IMR-90 (cell line): Measurements from ENCODE around the gene MAD2L2.

ENCODE experiments used
- BHLHE40 ChIP-seq: fragments of 150-350 bp; IDR thresholded peaks from 2 replicates; pipeline ENCODE4 v1.6.1; 2016; ENCODE audit warnings: mild to moderate bottlenecking, low read depth, low read length
- CEBPB ChIP-seq: IDR thresholded peaks from 2 replicates; pipeline ENCODE4 v1.6.1; 2012; ENCODE audit warnings: low read depth, low read length, improper control_type of control experiment
- CHD1 ChIP-seq: IDR thresholded peaks from 2 replicates; pipeline ENCODE4 v1.6.1; 2012; ENCODE audit warnings: low read depth, low read length, improper control_type of control experiment
- CTCF ChIP-seq: conservative IDR thresholded peaks from 2 replicates; pipeline ENCODE4 v1.5.1; 2012; ENCODE audit warnings: mild to moderate bottlenecking, low read depth, low read length, improper control_type of control experiment
- FOS ChIP-seq: fragments of 150-350 bp; IDR thresholded peaks from 2 replicates; pipeline ENCODE4 v1.6.1; 2016; ENCODE audit warnings: low read depth, low read length
- MAFK ChIP-seq: IDR thresholded peaks from 2 replicates; pipeline ENCODE4 v1.6.1; 2012; ENCODE audit warnings: low read depth, low read length, improper control_type of control experiment
- MXI1 ChIP-seq: IDR thresholded peaks from 2 replicates; pipeline ENCODE4 v1.6.1; 2012; ENCODE audit warnings: low read depth, mild to moderate bottlenecking, low read length, moderate library complexity, borderline replicate concordance
- POLR2A ChIP-seq: IDR thresholded peaks from 2 replicates; pipeline ENCODE4 v1.6.1; 2012; ENCODE audit warnings: mild to moderate bottlenecking, low read depth, low read length
- RAD21 ChIP-seq: IDR thresholded peaks from 2 replicates; pipeline ENCODE4 v1.6.1; 2012; ENCODE audit warnings: low read length, improper control_type of control experiment
- RCOR1 ChIP-seq: IDR thresholded peaks from 2 replicates; pipeline ENCODE4 v1.6.1; 2012; ENCODE audit warnings: mild to moderate bottlenecking, low read length, improper control_type of control experiment; ENCODE audit not compliant: insufficient replicate concordance
- RFX5 ChIP-seq: IDR thresholded peaks from 2 replicates; pipeline ENCODE4 v1.8.0; 2012; ENCODE audit warnings: low read depth, mild to moderate bottlenecking, low read length, moderate library complexity
- SMC3 ChIP-seq: fragments of 150-350 bp; IDR thresholded peaks from 2 replicates; pipeline ENCODE4 v1.6.1; 2016; ENCODE audit warnings: low read depth, mild to moderate bottlenecking, antibody characterized with exemption, low read length, moderate library complexity
- TF ChIP-seq, protein P1 (sequence below): fragments of 150-350 bp; IDR thresholded peaks from 2 replicates; pipeline ENCODE4 v1.6.1; 2016; ENCODE audit warnings: low read depth, mild to moderate bottlenecking, low read length, moderate library complexity, borderline replicate concordance
- TF ChIP-seq, protein P2 (sequence below): fragments of 150-350 bp; IDR thresholded peaks from 2 replicates; pipeline ENCODE4 v1.6.1; 2017; ENCODE audit warnings: mild to moderate bottlenecking, antibody characterized with exemption, low read length, low read depth

GRCh38 chr1:11641776-11642305 is 39.1 kb downstream of the MAD2L2 start:
- no peak for TF ChIP-seq CTCF
- no peak for TF ChIP-seq POLR2A
- TF ChIP-seq, protein P1, sequence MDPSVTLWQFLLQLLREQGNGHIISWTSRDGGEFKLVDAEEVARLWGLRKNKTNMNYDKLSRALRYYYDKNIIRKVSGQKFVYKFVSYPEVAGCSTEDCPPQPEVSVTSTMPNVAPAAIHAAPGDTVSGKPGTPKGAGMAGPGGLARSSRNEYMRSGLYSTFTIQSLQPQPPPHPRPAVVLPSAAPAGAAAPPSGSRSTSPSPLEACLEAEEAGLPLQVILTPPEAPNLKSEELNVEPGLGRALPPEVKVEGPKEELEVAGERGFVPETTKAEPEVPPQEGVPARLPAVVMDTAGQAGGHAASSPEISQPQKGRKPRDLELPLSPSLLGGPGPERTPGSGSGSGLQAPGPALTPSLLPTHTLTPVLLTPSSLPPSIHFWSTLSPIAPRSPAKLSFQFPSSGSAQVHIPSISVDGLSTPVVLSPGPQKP, result no peak
- no peak for TF ChIP-seq SMC3
- no peak for TF ChIP-seq MXI1
- TF ChIP-seq MAFK, result no peak
- no peak for TF ChIP-seq RCOR1
- no peak for TF ChIP-seq RFX5
- TF ChIP-seq CHD1, result no peak
- no peak for TF ChIP-seq RAD21
- no peak for TF ChIP-seq BHLHE40
- TF ChIP-seq FOS, result no peak
- TF ChIP-seq, protein P2, sequence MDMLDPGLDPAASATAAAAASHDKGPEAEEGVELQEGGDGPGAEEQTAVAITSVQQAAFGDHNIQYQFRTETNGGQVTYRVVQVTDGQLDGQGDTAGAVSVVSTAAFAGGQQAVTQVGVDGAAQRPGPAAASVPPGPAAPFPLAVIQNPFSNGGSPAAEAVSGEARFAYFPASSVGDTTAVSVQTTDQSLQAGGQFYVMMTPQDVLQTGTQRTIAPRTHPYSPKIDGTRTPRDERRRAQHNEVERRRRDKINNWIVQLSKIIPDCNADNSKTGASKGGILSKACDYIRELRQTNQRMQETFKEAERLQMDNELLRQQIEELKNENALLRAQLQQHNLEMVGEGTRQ, result no peak
- no peak for TF ChIP-seq CEBPB
